Central memory CD8-positive, alpha-beta T cell (primary cell): ENCODE data around the gene KRTAP5-4.
A peak's percentile ranks its signal among the peaks of the same experiment; 100 is the strongest.
"Not testable (repeated sequence)": the region's sequence is repeated elsewhere in the genome, so short reads cannot be mapped to it uniquely, and the experiment has no call there.

ENCODE experiments used
- ATAC-seq: fragments of 150-1000 bp; cut with Tn5 transposase; replicated peaks from 2 replicates; pipeline ENCODE4 v1.10.0; 2022; ENCODE audit warnings: mild to moderate bottlenecking, moderate FRiP score, moderate number of reproducible peaks; ENCODE audit not compliant: poor library complexity, severe bottlenecking; ENCODE audit errors: extremely low read depth
- DNase-seq, 2 donors: peaks; one replicate each; pipeline ENCODE4 v3.0.0; 2021; ENCODE audit warnings: low spot score in 2 of 2
- H3K27ac Mint-ChIP-seq: one replicate; pipeline ENCODE4 v1.8.0; 2022; ENCODE audit warnings: low read depth, mild to moderate bottlenecking, moderate library complexity, mixed read lengths
- H3K27me3 Mint-ChIP-seq: one replicate; pipeline ENCODE4 v1.8.0; 2022; ENCODE audit warnings: mixed read lengths
- H3K36me3 Mint-ChIP-seq: one replicate; pipeline ENCODE4 v1.8.0; 2022; ENCODE audit warnings: mild to moderate bottlenecking, moderate library complexity, mixed read lengths; ENCODE audit not compliant: insufficient read depth
- H3K4me1 Mint-ChIP-seq: one replicate; pipeline ENCODE4 v1.8.0; 2022; ENCODE audit warnings: mixed read lengths
- H3K4me3 Mint-ChIP-seq: one replicate; pipeline ENCODE4 v1.8.0; 2022; ENCODE audit warnings: mild to moderate bottlenecking, moderate library complexity, mixed read lengths
- H3K9me3 Mint-ChIP-seq: one replicate; pipeline ENCODE4 v1.8.0; 2022; ENCODE audit warnings: mixed read lengths

The KRTAP5-4 gene

DNA sequence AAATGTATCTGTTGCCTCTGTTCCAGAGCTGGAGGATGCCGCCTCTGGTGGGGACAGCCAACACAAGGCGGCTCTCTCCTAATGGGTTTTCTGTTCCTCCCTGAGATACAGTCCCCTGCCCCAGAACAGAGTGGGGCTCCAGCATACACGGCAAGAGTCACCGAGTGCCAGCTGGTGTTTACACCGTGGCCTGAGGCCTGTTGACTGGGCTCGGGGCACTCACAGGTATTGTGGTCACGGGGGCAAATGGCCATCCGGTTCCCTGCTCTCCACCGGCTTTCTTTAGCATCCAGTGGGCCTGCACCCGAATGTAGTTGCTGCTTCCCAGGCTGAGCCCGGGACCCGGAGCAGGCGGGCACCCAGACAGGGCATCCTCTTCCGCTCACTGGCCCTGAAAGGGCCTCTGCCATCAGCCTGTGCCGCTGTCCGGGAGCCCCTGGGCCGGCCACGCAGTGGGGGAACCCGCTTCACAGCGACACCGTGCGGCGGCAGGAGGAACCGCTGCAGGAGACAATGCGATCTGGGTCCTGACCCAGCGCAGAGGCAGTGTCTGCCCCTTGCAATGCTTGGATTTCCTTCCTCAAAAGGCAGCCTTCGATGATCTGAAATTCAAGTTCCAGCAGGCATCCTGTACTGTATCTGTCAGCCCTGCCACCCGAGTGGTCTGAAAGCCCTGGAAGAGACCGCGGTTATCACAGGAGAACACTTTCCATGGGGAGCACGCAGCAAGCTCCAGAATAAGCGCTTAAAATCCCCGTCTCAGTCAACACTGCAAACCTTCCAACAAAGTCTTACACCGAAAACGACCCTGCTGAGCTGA lies 6.8 kb upstream of the KRTAP5-4 start:
- no peak overlapping the region for H3K4me3 Mint-ChIP-seq
- peaks cover 1% of the 10 kb centered on the region for H3K36me3 Mint-ChIP-seq
- H3K9me3 Mint-ChIP-seq = no peaks in the 10 kb centered on the region
- peaks cover 34% of the 10 kb centered on the region for H3K27me3 Mint-ChIP-seq
- no peak overlapping the region for H3K27ac Mint-ChIP-seq
- H3K4me1 Mint-ChIP-seq = peaks cover 9% of the 10 kb centered on the region
- DNase-seq (peak; percentile 40 to 59), ATAC-seq (peak; percentile 49)

DNA sequence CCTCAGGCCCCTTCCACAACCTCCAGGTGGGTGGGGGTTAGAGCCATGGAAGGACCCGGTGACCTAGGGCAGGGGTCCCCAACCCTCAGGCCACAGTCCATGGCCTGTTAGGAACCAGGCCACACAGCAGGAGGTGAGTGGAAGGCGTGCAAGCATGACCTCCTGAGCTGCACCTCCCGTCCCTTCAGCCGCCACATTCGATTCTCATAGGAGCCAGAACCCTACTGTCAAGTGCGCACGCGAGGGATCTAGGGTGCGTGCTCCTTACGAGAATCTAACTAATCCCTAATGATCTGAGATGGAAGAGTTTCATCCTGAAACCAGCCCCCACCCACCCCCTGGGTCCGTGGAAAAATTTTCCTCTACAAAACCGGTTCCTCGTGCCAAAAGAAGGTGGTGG lies 3.6 kb upstream of the KRTAP5-4 start:
- no peak overlapping the region for H3K4me3 Mint-ChIP-seq
- peaks cover 9% of the 10 kb centered on the region for H3K4me1 Mint-ChIP-seq
- DNase-seq (no peak), ATAC-seq (no peak)
- H3K27me3 Mint-ChIP-seq = peaks cover 5% of the 10 kb centered on the region
- peaks cover 1% of the 10 kb centered on the region for H3K36me3 Mint-ChIP-seq
- H3K9me3 Mint-ChIP-seq = no peaks in the 10 kb centered on the region
- H3K27ac Mint-ChIP-seq = no peak overlapping the region

DNA sequence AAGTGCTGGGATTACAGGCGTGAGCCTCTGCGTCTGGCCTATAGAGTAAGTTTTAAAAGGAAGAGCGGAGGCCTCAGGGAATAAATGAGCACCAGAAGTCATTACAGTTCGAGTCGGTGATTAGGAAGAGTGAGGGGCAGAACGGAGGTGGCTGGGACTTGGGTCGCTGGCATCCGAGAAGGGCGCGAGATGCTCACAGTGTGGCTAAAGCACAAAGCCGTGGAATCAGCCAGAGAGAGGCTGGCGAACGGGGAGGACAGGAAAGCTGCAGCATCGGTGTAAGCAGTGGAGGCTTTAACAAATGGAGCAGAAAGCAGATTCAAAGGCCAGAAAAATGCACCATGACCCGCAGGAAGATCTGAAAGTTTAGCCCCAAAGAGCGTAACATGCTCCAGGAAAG lies 2.7 kb upstream of the KRTAP5-4 start:
- Mint-ChIP-seq H3K36me3 (peaks cover 1% of the 10 kb centered on the region), H3K4me1 (peaks cover 9% of the 10 kb centered on the region), H3K4me3 (no peak overlapping the region), H3K27me3 (peaks cover 9% of the 10 kb centered on the region), H3K9me3 (no peaks in the 10 kb centered on the region), H3K27ac (no peak overlapping the region)
- ATAC-seq = no peak
- no peak for DNase-seq

DNA sequence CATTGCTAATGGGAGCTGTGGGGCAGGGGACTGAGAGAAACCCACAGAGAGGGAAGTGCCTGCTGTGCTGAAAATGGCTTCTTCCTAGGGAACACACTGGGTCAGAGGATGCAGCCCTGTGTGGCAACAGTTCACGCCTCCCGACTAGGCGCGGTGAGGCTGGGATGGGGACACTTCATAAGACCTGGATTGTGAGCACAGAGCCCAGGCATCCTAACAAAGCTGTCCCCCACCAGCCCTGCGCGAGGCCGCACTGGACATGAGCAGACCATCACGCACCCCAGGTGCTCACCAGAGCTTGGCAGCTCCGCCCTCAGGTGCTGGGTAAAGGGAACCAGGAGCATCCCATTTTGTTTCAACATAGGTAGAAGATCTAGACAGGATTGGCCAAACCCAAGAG lies 1.8 kb upstream of the KRTAP5-4 start:
- no peak for DNase-seq
- peaks cover 9% of the 10 kb centered on the region for H3K4me1 Mint-ChIP-seq
- ATAC-seq = no peak
- H3K27ac Mint-ChIP-seq = no peak overlapping the region
- no peak overlapping the region for H3K4me3 Mint-ChIP-seq
- H3K27me3 Mint-ChIP-seq = peaks cover 16% of the 10 kb centered on the region
- H3K36me3 Mint-ChIP-seq = peaks cover 1% of the 10 kb centered on the region
- no peaks in the 10 kb centered on the region for H3K9me3 Mint-ChIP-seq

DNA sequence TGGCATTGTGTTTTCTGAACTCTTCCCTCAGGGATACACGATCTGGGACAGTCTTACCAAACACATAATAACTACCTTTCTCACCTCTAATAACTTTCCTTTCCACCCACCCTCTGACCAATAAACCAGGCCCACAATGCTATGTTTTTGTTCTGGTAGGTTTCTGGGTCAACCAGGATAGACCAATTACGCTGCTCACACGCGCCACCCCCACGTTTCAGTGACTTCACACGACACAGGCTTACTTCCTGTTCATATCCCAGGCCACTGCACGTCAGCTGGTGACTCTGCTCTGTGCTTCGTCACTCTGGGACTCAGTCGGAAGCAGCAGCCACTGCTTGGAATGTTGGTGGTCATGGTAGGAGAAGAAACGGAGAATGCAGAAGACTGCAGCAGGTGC lies 2.5 kb downstream of the KRTAP5-4 start:
- ATAC-seq (peak; percentile 68), DNase-seq (no peak)
- Mint-ChIP-seq H3K4me1 (peaks cover 5% of the 10 kb centered on the region), H3K27me3 (peaks cover 52% of the 10 kb centered on the region), H3K9me3 (no peaks in the 10 kb centered on the region), H3K27ac (no peak overlapping the region), H3K4me3 (no peak overlapping the region), H3K36me3 (no peaks in the 10 kb centered on the region)

DNA sequence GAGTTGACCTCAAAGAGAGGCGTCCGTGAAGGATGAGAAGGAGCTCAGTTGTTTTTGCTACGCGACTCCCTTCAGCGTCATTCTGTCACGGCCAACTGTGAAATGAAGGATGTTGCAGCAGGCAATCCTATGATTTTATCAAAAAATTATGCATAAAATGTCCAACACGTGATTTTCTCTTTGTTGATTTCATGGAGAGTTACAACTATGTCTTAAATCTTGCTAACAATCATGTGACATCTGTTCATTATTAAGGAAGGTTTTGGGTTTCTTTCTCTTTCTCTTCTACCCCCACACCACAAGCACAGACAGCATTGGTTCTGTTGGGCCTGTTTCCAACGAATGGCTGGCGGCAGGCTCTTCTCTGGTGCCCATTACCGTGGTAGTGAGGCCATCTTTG lies 3.7 kb downstream of the KRTAP5-4 start:
- ATAC-seq (no peak), DNase-seq (no peak)
- Mint-ChIP-seq H3K4me3 (no peak overlapping the region), H3K4me1 (peaks cover 5% of the 10 kb centered on the region), H3K27me3 (peaks cover 64% of the 10 kb centered on the region), H3K9me3 (no peaks in the 10 kb centered on the region), H3K27ac (no peak overlapping the region), H3K36me3 (no peaks in the 10 kb centered on the region)

DNA sequence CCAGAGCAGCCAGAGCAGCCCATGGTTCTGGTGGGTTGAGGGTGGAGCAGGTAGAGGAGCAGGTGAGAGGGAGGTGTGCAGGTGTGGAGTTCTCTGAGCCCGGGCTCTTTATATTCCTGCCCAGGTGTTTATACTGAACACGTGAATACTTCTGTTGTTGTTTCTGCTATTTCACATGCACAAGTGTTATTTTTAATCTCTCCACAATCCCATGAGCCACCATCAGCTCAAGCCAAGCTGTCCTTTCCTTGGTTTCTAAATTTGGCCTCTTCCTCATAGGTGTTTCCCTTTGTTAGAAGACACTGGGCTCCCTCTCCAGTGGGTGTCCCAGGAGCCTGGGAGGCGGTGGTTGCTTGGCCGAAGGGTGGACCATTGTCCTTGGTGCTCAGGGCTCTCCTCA lies 13.6 kb downstream of the KRTAP5-4 start, which contains the start of gene KRTAP5-3:
Gene KRTAP5-3 (minus strand): TSS at position 101 of the 400 bp plus-strand sequence. CDS start 78 bp downstream, at position 23.
- no peak within 1 kb of the TSS for H3K4me3 Mint-ChIP-seq
- H3K36me3 Mint-ChIP-seq = no peaks in the 10 kb centered on the region
- peaks cover 30% of the 10 kb centered on the region for H3K27me3 Mint-ChIP-seq
- peaks cover 7% of the 10 kb centered on the region for H3K4me1 Mint-ChIP-seq
- no peaks in the 10 kb centered on the region for H3K9me3 Mint-ChIP-seq
- DNase-seq (no peak), ATAC-seq (no peak)
- no peak within 1 kb of the TSS for H3K27ac Mint-ChIP-seq

DNA sequence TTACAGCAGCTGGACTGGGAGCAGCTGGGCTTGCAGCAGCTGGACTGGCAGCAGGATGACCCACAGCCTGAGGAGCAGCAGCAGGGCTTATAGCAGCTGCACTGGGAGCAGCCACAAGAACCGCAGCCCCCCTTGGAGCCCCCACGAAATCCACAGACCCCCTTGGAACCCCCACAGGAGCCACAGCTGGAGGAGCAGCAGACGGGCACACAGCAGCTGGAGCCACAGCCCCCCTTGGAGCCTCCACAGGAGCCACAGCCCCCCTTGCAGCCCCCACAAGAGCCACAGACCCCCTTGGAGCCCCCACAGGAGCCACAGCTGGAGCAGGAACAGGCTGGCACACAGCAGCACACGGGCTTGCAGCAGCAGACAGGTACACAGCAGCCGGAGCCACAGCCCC lies 14.0 kb downstream of the KRTAP5-4 start:
- H3K4me1 Mint-ChIP-seq, DNase-seq, ATAC-seq, H3K4me3 Mint-ChIP-seq, H3K36me3 Mint-ChIP-seq, H3K27ac Mint-ChIP-seq, H3K9me3 Mint-ChIP-seq: not testable (repeated sequence)
- peaks cover 33% of the 10 kb centered on the region for H3K27me3 Mint-ChIP-seq

DNA sequence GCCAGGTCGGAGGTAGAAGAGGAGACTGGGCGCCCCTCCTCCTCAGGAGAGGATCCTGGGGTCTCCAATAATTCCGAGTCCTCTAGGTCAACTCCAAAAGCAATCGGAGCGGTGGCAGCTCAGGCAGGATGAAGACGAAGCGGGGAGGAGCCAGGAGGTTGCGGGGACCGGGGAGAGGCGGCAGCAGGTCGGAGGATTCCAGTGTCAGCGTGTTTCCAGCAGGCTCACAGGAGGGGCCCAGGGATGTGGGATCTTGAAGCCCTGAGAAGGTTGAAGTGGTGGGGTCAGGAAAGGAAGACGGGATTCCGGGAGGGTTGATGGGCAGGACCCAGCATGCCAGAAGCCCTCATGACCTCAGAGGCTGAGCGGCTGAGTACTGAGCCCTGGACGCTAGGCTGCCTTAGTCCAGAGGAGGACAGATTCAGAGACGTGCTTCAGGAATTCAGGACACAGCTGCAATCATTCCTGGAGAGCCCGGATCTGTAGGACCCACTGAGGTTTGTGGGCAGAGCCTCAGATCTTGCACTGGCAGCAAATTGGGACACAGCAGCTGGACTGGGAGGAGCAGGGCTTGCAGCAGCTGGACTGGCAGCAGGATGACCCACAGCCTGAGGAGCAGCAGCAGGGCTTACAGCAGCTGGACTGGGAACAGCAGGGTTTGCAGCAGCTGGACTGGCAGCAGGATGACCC lies 14.6 kb downstream of the KRTAP5-4 start:
- not testable (repeated sequence) for H3K4me1 Mint-ChIP-seq, DNase-seq, H3K9me3 Mint-ChIP-seq, ATAC-seq, H3K4me3 Mint-ChIP-seq, H3K36me3 Mint-ChIP-seq
- peak overlapping the region; percentile 67 for H3K27ac Mint-ChIP-seq
- H3K27me3 Mint-ChIP-seq = peaks cover 36% of the 10 kb centered on the region

DNA sequence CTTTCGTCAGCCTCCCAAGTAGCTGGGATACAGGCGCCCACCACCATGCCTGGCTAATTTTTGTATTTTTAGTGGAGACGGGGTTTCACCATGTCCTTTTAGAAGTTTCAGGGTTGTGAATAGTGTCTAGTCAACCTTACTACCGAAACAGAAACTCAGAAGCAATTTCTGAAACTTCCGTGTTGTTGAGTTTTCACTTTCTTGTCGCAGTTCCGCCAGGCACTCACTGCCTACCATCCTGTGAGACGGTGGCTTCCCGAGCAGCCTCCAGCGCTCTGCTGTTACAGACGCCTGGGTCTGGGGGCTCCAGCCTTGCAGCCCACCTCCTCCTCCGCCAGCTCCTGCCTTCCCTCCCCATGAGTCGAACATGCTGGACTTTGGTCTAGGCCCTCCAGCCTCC lies 16.0 kb downstream of the KRTAP5-4 start:
- not testable (repeated sequence) for DNase-seq, H3K4me1 Mint-ChIP-seq, H3K9me3 Mint-ChIP-seq, H3K36me3 Mint-ChIP-seq
- ATAC-seq = peak; percentile 82
- peaks cover 43% of the 10 kb centered on the region for H3K27me3 Mint-ChIP-seq
- H3K4me3 Mint-ChIP-seq = peak overlapping the region; percentile 50
- peak overlapping the region; percentile 67 for H3K27ac Mint-ChIP-seq

DNA sequence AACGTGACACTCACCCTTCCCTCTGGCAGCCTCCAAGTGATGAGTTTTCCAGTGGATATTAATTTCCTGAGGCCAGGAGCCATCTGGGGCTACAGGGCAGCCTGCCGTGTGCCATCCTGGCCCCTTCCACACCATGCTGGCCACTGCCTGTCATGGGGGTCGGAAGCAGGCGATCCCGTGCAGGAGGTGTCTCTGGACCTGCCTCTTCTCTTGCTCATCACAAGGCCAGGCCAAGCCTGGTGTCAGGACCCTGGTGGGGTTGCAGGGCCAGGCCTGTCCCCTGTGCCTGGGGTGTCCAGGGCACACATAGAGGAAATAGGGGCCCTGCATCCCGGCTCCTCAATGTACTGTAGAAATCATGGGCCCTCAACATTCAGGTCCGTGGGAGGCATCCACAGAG lies 17.2 kb downstream of the KRTAP5-4 start:
- peaks cover 7% of the 10 kb centered on the region for H3K4me1 Mint-ChIP-seq
- no peak for DNase-seq
- H3K4me3 Mint-ChIP-seq = no peak overlapping the region
- ATAC-seq = no peak
- H3K27ac Mint-ChIP-seq = no peak overlapping the region
- no peaks in the 10 kb centered on the region for H3K9me3 Mint-ChIP-seq
- H3K36me3 Mint-ChIP-seq = no peaks in the 10 kb centered on the region
- H3K27me3 Mint-ChIP-seq = peaks cover 45% of the 10 kb centered on the region

DNA sequence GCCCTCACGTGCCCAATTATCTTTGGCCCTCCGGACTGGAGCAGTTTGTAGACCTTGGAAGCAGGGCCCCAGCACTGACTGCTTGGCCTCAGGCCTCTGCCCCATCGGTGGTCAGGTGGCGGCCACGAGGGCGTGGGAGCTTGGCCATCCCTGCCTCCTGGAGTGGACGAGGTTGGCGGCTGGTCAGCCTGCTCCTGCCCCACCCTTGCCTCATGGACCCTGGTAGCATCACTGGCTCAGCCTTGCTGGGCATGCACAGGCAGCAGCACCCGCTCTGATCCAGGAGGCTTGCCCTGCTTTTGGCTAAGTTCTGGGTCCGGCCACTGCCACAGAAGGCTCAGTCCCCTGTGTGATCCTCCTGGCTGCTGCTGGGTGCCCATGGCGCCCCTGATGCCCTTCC lies 17.8 kb downstream of the KRTAP5-4 start:
- Mint-ChIP-seq H3K4me3 (no peak overlapping the region), H3K36me3 (no peaks in the 10 kb centered on the region), H3K9me3 (no peaks in the 10 kb centered on the region), H3K4me1 (peaks cover 7% of the 10 kb centered on the region), H3K27ac (no peak overlapping the region), H3K27me3 (peaks cover 50% of the 10 kb centered on the region)
- DNase-seq (no peak), ATAC-seq (no peak)

DNA sequence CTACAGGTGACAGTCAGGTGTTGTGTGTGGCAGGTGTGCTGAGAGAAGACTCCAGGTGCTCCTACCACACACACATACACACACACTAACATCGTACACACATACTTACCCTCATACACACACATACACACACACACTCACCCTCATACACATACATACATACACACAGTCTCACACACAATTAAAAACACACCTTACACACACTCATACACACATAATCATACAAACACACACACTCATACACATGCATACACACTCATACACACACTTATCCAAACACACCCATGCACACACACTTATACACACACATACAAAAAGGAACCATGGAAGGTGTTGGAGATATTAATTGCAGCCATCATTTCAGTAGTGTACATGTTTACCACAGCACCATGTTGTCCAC lies 18.3 kb downstream of the KRTAP5-4 start:
- Mint-ChIP-seq H3K36me3 (no peaks in the 10 kb centered on the region), H3K27ac (no peak overlapping the region), H3K9me3 (no peaks in the 10 kb centered on the region), H3K4me1 (peaks cover 7% of the 10 kb centered on the region), H3K4me3 (no peak overlapping the region), H3K27me3 (peaks cover 52% of the 10 kb centered on the region)
- ATAC-seq (no peak), DNase-seq (no peak)
